ENCODE results near the gene PPP1R2C. TPM values are rescaled to one million over a fixed set of nuclear protein-coding genes. Genes with fewer than 3 reads are reported as not detected.

The PPP1R2C gene
- polyA plus RNA-seq, 1 donor from 2014 or later = not detected

DNA sequence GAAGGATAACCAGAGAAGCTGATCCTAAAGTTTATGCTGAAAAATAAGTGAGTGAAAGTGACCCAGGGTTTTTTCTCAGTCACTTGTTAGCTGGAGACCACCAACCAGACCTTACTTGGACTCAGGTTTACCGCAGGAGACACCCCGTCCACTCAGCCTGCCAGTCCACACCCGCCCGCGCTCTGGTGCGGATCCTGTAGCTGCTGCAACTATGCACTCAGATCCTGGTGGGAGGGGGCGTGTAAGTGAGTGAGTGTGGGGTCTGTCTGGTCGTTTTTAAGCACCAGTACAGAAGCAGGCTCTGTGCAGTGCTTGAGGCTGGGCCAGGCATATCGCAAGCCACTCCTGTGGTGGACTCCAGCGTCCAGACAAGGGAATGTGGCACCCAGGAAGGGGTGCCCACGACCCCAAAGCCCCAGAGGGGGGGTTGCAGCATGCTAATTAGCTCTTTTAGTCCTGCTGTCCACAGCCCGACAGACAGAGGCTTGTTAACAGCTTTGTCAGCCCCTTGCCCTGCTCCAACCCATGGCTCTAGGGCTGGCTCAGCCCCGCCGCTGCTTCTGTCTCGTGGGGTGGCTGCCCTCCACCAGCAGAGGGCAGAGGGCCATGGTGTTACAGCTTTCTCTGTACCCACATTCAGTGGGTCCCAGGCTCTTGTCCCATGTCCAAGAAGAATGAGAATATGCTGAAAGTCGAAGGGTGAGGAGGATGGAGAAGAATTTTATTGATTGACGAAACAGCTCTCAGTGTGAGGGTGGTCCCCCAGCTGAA lies 40.4 kb upstream of the PPP1R2C start:
- H3K9me2 ChIP-seq (ENCODE audit: insufficient read depth, low read length) = no peaks in the 10 kb centered on the region
- no peaks in the 10 kb centered on the region for H3K36me3 ChIP-seq (ENCODE audit: insufficient read depth, low read length)
- no peaks in the 10 kb centered on the region for H3K9me3 ChIP-seq (ENCODE audit: low read length)
- H2AFZ ChIP-seq (ENCODE audit: low read depth, low read length) = no peak overlapping the region
- TF ChIP-seq EZH2 (IDR thresholded peaks at IDR 0.05; ENCODE audit: borderline replicate concordance, insufficient read depth, low read length, poor library complexity, severe bottlenecking) (no peak), MXI1 (conservative IDR thresholded peaks at IDR 0.05; ENCODE audit: poor library complexity, severe bottlenecking) (no peak), SMC3 (conservative IDR thresholded peaks at IDR 0.05; ENCODE audit: poor library complexity) (no peak), EP300 (conservative IDR thresholded peaks at IDR 0.05; ENCODE audit: poor library complexity, severe bottlenecking) (no peak), POLR2AphosphoS5 (IDR thresholded peaks at IDR 0.05) (no peak), TAF1 (IDR thresholded peaks at IDR 0.05; ENCODE audit: low read depth) (no peak), RAD21 (conservative IDR thresholded peaks at IDR 0.05) (no peak)
- TF ChIP-seq, protein P1, sequence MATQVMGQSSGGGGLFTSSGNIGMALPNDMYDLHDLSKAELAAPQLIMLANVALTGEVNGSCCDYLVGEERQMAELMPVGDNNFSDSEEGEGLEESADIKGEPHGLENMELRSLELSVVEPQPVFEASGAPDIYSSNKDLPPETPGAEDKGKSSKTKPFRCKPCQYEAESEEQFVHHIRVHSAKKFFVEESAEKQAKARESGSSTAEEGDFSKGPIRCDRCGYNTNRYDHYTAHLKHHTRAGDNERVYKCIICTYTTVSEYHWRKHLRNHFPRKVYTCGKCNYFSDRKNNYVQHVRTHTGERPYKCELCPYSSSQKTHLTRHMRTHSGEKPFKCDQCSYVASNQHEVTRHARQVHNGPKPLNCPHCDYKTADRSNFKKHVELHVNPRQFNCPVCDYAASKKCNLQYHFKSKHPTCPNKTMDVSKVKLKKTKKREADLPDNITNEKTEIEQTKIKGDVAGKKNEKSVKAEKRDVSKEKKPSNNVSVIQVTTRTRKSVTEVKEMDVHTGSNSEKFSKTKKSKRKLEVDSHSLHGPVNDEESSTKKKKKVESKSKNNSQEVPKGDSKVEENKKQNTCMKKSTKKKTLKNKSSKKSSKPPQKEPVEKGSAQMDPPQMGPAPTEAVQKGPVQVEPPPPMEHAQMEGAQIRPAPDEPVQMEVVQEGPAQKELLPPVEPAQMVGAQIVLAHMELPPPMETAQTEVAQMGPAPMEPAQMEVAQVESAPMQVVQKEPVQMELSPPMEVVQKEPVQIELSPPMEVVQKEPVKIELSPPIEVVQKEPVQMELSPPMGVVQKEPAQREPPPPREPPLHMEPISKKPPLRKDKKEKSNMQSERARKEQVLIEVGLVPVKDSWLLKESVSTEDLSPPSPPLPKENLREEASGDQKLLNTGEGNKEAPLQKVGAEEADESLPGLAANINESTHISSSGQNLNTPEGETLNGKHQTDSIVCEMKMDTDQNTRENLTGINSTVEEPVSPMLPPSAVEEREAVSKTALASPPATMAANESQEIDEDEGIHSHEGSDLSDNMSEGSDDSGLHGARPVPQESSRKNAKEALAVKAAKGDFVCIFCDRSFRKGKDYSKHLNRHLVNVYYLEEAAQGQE (IDR thresholded peaks at IDR 0.05; ENCODE audit: borderline replicate concordance) = no peak
- TF ChIP-seq, protein P2, sequence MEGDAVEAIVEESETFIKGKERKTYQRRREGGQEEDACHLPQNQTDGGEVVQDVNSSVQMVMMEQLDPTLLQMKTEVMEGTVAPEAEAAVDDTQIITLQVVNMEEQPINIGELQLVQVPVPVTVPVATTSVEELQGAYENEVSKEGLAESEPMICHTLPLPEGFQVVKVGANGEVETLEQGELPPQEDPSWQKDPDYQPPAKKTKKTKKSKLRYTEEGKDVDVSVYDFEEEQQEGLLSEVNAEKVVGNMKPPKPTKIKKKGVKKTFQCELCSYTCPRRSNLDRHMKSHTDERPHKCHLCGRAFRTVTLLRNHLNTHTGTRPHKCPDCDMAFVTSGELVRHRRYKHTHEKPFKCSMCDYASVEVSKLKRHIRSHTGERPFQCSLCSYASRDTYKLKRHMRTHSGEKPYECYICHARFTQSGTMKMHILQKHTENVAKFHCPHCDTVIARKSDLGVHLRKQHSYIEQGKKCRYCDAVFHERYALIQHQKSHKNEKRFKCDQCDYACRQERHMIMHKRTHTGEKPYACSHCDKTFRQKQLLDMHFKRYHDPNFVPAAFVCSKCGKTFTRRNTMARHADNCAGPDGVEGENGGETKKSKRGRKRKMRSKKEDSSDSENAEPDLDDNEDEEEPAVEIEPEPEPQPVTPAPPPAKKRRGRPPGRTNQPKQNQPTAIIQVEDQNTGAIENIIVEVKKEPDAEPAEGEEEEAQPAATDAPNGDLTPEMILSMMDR (IDR thresholded peaks at IDR 0.05; ENCODE audit: poor library complexity, severe bottlenecking) = no peak
- no peaks in the 10 kb centered on the region for H4K20me1 ChIP-seq (ENCODE audit: insufficient read depth)
- no peaks in the 10 kb centered on the region for H3K79me2 ChIP-seq (replicated peaks; ENCODE audit: insufficient read depth, low read length)
- H3K9ac ChIP-seq (ENCODE audit: low read length) = no peak overlapping the region
- no peak overlapping the region for H3K27ac ChIP-seq (ENCODE audit: low read length)
- H3K27me3 ChIP-seq (ENCODE audit: insufficient read depth, low read depth, low read length) = no peaks in the 10 kb centered on the region
- no peak overlapping the region for H3K4me2 ChIP-seq (ENCODE audit: low read length)
- H3K4me3 ChIP-seq (ENCODE audit: low read length) = no peak overlapping the region
- no peaks in the 10 kb centered on the region for H3F3A ChIP-seq (ENCODE audit: insufficient read depth, low read length, poor library complexity, severe bottlenecking)

DNA sequence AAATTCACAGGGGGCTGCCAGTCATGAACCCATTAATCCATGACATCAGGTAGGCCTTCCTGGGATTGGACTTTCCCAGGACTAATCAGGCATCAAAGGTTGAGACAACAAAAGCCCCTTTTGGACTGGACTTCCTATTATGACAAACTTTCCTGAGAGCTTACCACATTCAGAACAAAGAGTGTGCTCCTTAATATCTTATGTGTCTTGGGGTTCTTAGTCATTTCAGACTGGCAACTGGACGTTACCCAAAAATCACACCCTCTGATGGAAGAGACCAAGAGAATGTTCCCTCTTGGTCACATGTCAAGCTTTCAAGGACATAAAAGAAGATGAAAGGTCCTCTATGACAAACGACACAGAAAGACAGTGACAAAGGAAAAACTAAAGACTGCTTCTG lies 31.6 kb upstream of the PPP1R2C start:
- Histone ChIP-seq H4K20me1 (ENCODE audit: insufficient read depth) (no peaks in the 10 kb centered on the region), H3K27me3 (ENCODE audit: insufficient read depth, low read depth, low read length) (no peaks in the 10 kb centered on the region), H3K9me2 (ENCODE audit: insufficient read depth, low read length) (no peaks in the 10 kb centered on the region), H3K4me3 (ENCODE audit: low read length) (no peak overlapping the region), H3F3A (ENCODE audit: insufficient read depth, low read length, poor library complexity, severe bottlenecking) (no peaks in the 10 kb centered on the region), H3K36me3 (ENCODE audit: insufficient read depth, low read length) (no peaks in the 10 kb centered on the region), H3K79me2 (replicated peaks; ENCODE audit: insufficient read depth, low read length) (no peaks in the 10 kb centered on the region), H3K4me2 (ENCODE audit: low read length) (no peak overlapping the region), H3K9me3 (ENCODE audit: low read length) (no peaks in the 10 kb centered on the region), H3K27ac (ENCODE audit: low read length) (no peak overlapping the region), H3K9ac (ENCODE audit: low read length) (no peak overlapping the region), H2AFZ (ENCODE audit: low read depth, low read length) (no peak overlapping the region)
- TF ChIP-seq TAF1 (IDR thresholded peaks at IDR 0.05; ENCODE audit: low read depth) (no peak), SMC3 (conservative IDR thresholded peaks at IDR 0.05; ENCODE audit: poor library complexity) (no peak), EZH2 (IDR thresholded peaks at IDR 0.05; ENCODE audit: borderline replicate concordance, insufficient read depth, low read length, poor library complexity, severe bottlenecking) (no peak), EP300 (conservative IDR thresholded peaks at IDR 0.05; ENCODE audit: poor library complexity, severe bottlenecking) (no peak), RAD21 (conservative IDR thresholded peaks at IDR 0.05) (no peak), MXI1 (conservative IDR thresholded peaks at IDR 0.05; ENCODE audit: poor library complexity, severe bottlenecking) (no peak), POLR2AphosphoS5 (IDR thresholded peaks at IDR 0.05) (no peak)
- TF ChIP-seq, protein P2 (IDR thresholded peaks at IDR 0.05; ENCODE audit: poor library complexity, severe bottlenecking) = no peak
- TF ChIP-seq, protein P1 (IDR thresholded peaks at IDR 0.05; ENCODE audit: borderline replicate concordance) = no peak
